GM04504 (cell line): Measurements from ENCODE around the gene TLL2.

Source experiments
- DNase-seq: peaks from one replicate; pipeline ENCODE4 v3.0.0-alpha.2; 2012; ENCODE audit warnings: low read depth

Gene TLL2

DNA sequence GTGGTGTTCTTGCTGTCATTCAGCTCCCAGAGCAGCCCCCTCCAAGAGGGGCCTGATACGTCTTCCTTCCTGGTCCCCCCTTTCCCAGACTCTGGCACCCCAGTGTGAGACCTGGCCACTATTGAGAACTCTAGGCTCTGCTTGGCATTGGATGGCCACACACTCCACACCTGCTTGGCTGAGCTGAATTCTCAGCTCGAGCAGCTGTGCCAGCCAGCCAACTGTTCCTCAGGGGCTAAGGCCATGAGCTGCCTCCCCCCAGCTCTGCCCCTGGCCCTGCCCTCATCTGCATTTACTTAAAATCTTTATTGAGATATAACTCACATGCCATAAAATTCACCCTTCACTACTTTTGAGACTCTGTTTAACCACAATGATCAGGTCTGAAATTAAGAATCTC lies 6.7 kb downstream of the TLL2 start:
- no peak for DNase-seq

DNA sequence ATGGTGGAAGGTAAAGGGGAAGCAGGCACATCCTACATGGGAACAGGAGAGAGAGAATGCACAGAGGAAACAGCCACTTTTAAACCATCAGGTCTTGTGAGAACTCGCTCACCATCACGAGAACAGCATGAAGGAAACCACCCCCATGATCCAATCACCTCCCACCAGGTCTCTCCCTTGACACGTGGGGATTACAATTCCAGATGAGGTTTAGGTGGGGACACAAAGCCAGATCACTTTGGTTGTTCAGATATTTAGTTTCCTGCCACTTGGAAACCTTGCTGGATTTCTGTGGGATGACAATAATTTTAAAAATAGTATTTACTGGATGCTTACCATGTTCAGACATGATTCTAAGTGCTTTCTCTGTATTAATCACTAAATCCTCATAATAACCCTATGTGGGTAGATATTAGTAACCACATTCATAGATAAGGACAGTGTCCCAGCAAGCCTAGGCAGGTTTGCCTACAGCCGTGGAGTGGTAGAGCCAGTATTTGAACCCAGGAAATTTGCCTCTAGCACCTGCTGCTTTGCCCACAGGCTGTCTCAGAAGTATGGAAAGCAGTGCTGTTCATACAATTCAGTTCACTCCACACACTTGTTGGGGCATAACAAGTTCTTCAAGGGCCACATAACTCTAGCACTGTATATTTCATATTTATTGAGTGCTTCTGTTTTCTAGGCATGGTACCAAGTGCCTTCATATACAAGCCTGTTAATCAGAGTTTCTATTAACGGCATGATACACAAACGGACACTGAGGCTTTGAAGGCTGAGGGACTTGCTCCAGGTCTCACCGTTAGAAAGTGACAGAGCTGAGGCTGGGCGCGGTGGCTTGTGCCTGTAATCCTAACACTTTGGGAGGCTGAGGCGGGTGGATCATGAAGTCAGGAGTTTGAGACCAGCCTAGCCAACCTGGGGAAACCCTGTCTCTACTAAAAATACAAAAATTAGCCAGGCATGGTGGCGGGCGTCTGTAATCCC lies 8.3 kb downstream of the TLL2 start:
- no peak for DNase-seq

DNA sequence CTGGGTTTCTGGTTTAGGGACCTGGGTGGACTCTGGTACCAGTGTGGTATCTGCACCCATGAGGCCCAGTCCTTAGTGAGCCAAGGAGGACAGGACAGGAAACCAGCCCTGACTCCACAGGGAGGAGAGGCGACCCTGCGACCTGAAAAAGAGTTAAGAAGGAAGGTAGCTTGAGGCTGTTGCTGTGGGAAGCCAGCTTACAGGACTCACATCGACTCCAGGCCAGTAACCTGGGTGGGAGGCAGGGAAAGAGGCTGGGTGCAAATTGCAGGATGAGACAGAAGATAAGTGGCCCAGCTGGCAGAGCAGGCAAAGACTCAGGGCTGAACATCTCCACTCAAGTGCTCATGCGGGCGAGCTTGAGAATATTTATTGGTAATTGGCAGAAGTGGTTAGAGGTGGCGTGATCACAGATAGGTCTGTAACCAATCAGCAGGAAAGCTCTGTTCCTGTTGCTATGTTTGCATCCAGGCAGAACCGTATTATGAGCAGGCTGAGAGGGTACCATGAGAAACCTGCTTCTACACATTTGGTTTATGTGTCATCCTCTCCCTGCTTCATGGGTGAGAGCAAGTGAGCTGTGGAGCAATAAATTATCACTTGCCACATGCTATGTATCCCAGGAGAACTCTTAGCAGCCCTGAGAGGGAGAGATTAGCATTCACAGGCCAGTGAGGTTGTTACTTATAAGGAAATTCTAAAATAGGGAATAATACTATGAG lies 11.0 kb downstream of the TLL2 start:
- no peak for DNase-seq

DNA sequence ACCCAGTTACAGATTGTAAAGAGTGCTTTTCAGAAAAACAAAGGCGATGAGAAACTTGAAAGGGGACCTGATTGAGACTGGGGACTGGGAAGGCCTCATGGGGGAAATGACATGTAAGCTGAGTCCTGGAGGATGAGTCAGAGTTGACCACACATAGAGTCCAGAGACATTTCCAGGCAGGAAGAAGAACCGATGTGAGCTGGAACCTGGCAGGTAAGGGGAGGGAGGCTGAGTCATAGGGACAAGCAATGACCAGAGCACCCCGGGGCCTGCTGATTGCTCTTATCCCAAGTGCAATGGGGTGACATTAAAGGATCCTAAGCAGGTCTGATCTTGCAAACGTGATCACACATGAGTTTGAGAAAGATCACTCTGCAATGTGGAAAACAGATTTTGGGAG lies 11.7 kb downstream of the TLL2 start:
- no peak for DNase-seq

DNA sequence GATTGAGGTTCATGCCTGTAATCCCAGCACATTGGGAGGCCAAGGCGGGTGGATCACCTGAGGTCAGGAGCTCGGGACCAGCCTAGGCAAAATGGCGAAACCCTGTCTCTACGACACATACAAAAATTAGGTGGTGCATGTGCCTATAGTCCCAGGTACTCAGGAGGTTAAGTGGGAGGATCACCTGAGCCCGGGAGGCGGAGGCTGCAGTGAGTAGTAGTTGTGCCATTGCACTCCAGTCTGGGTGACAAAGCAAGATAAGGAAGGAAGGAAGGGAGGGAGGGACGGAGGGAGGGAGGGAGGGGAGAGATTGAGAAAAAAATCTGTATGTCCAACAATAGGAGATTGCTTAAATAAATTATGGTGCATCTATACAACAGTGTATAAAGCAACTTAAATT lies 13.2 kb downstream of the TLL2 start:
- DNase-seq = no peak

DNA sequence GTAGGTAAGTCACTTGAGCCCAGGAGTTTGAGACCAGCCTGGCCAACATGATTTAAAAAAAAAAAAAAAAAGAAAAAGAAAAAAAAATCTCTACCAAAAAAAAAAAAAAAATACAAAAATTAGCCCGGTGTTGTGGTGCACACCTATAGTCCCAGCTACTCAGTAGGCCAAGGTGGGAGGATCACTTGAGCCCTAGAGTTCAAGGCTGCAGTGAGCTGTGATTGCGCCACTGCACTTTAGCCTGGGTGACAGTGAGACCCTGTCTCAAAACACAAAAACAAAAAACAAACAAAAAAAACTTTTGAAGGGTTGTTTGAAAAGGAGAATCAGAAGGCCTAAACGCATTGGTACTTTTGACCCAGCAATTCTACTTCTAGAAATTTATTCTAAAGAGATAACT lies 13.7 kb downstream of the TLL2 start:
- DNase-seq = no peak

DNA sequence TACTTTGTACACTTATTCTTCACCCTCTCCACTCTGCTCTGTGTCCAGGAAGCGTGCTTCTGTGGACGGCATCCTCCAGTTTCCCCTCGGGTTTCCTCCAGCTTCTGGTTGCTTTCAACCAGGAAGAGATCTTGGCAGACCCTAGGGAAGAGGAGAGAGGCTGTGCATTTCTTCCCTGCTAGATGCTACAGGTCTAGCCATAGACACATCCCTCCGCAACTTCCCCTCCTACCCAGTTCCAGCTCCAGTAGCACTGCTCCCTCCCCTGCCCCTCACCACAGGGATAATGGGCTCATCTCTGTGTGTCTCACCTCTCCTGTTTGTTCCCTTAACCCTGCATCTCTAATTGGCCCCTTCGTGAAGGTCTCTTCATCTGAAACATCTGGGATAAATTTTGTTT lies 16.3 kb downstream of the TLL2 start:
- DNase-seq = no peak

DNA sequence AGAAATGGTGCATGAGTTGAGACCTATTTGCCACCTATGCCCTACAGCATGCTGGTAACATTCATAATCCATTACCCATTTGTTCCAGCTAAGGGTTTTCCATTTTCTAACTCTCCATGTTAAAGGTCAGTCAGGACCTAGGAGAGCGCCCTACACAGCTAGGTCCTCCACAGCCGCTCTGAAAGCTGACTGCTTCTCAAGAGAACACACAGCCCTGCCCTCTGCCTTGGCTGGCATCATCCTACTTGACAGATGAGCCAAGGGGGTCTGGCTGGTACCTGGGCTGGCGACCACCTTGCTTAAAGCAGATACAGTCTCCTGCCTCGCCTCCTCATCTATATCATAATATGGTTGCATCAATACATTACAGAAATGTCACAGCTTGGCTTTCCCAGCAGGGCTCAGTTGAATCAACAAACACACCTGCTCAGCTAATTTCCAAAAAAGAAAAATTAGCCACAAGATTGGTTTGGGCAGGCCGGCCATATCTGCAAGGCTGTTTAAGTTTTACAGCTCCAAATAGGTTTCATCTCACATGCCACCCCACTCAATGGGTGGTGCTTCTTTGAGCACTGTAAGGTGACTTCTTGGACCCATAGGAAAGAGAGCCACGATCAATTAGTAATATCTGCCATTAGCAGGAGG lies 17.3 kb downstream of the TLL2 start:
- no peak for DNase-seq

DNA sequence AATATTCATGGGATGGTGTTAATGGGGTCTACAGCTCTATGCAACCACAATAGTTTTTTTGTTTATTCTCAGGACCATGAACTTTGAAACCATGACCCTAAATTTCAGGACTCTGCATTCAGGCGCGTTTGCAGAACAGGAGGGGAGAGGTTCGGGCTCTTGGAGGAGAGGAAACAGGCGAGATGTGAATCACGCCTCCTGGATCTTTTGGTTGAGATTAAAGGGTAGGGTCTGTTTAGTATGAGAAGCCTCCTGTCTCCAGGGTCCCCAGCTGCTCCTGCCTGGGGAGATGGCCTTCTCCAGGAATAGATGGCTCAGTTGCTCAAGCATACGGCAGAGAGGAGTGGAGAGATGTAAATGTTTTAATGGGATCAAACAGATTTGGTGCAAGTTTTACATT lies 18.2 kb downstream of the TLL2 start:
- DNase-seq = no peak

DNA sequence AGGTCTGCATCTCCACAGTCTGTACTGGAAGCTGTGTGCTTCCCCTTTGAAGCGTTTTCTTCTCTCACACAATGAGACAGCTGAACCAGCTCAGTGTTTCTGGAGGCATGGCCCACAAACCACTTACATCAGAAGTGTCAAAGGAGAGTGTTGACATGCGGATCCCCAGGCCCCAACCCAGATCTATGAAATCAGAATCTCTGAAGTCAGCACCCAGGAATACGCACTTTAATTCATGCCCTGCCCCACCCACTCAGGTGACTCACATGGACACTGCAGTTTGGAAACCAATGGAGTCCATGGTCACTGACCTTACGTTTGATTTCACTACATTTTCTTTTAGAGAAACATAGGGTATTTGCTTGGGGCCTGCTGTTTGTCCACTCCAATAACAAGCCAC lies 19.0 kb downstream of the TLL2 start:
- no peak for DNase-seq

DNA sequence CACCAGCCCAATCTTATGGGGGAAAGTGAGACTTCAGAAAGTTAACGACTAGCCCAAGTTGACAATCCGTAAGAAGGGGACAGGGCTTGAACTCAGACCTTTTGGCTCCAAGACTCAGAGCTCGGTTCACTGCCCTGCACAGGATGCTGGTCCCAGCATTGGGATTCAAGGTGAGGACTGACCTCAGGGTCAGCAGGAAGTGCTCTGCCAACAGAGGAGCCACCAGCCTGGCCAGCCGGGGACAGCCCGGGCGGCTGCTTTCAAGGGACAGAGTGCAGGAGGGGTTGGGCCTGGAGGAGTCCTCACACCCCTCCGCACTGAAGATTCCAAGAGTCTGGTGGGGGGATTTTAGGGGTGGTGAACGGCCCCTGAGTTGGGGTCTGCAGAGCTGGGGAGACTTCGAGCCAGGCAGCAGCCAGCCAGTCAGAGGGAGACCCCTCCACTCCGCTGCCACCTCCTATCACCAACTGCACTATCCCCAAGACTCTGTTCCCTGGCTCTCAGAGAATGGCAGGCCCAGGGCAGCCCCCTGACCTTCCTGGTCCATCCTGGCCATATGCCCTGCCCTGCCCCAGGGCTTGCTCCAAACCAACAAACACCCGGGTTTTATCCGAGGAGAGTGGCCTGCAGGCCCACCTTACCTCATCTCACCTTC lies 19.7 kb downstream of the TLL2 start:
- no peak for DNase-seq

DNA sequence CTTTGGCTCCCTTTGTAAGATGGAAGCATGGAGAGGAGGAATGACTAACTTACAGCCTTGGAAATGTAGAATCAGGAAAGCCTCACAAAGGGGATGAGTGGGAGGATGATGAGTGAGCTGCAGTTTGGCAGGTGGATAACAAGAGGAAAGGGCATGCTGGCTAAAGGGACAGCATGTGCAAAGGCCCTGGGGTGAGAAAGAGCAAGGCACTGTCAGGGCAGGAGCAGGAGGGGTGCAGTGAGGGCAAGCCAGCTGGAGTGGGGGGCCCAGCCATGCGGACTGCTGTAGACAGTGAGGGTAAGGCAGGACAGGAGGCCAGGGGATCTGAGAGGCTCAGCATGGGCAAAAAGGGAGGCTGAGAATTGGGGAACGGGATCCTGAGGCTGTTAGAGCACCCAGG lies 20.5 kb downstream of the TLL2 start:
- no peak for DNase-seq

DNA sequence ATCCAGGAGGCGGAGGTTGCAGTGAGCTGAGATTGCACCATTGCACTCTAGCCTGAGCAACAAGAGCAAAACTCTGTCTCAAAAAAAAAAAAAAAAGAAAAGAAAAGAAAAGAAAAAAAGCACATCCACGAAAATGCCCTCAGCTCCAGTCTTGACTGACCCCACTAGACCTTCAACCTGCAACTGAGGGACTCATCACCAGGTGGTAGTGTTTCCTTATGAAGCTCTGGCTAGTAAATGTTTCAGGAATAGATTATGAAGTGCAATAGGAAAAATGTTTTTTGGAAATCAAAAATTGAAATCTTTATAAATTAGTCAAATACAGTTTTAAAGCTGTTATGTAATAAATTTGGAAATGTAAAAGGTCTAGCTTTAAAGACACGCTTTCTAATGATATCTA lies 22.4 kb downstream of the TLL2 start:
- no peak for DNase-seq

DNA sequence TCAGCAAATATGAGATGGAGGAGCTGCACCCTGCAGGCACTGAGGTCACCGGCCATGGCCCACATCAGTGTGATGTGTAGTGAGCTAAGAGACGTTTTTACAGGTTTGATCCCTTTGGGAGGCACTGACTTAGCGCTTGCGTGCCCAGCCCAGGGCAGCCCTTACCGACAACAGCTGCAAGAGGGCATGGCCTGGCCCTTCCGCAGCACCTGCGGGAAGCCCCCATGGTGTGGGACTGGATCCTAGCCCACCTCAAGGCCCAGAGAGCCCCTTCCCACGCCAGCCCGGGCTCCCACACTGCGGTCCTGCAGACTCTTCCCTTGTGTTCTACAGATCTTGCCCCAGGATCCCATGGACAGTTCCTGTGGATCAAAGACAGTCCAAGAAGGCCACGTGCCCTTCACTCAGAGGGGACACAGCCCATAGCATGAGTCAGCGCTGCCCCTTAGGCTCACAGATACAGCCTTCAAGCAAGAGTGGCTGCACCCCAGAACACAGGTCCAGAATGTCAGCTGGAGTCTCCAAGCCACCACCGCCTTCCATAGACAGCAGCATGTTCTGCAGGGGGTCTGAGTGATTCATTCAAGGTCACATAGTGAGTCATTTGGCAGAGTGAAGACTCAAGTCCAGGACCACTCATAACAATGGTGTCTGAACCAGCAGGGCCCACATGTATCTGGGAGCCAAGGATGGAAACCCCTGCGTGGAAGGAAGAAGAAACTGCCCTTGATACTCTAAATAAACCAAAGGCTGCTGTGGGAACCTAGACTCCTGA lies 25.4 kb downstream of the TLL2 start:
- DNase-seq = no peak

DNA sequence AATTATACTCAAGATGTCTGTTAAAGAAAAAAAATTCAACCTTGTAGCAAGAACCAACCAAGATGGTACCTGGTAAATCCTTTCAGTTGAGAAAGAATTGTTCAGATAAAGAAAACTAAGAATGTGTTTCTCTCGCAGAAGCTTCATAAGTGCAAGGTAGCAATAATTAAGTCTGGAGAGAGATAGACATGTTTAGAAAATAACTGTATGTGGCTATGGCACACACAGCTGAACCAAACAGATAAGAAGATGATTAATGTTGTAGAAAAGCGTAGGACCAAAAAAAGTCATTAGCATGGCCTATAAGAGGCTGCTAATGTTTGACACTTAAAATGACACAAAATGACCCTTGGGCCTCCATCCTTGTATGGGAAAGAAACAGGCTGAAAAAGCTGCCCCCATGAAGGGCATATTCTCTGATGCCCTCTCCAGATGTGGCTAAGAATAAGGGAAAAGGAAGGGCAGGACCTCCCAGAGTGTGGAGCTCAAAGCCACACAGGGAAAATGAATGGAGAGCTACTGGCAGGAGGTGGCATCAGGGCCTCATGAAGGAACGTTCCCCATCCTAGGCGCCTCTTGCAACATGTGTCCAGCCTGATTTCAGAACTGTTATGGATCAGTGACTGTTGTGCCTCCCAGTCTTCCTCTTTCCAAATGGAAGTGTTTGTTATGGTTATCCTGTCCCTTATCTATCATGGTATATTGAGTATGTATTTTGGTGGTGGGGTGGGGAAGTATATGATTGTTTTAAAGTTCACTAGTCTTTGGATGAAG lies 30.7 kb downstream of the TLL2 start:
- DNase-seq = no peak

DNA sequence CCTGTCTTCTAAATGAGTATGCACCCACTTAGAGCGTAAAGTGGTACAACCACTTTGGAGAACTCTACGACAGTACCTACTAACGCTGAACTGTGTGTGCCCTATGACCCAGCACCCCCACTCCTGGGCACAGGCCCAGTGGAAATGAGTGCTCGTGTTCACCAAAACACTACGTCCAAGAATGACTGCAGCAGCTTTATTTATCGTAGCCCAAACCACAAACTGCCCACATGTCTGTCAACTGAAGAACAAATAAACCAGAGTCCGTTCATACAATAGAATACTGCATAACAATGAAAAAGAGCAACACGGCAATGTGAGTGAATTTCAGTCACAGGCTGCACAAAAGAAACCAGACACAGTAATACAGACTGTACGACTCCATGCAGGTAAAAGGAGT lies 35.4 kb downstream of the TLL2 start:
- DNase-seq = no peak

DNA sequence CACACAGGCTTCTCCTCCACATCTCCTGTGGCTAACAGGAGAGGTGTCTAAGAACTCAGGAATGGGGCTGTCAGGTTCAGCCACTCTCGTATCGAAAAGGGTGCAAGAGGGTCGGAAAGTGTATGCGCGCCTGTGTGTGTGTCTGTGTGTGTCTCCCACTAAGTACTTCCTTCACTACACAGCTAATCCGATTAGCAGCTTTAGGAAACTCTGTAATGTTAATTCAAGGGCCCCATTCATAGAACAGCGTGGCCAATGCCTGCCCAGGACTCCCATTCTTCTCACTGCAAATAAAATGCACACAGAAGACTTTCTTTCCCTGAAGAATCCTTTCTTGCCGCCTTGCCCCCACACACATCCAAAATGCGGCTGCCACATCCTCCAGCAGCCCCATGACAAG lies 39.9 kb downstream of the TLL2 start:
- no peak for DNase-seq

DNA sequence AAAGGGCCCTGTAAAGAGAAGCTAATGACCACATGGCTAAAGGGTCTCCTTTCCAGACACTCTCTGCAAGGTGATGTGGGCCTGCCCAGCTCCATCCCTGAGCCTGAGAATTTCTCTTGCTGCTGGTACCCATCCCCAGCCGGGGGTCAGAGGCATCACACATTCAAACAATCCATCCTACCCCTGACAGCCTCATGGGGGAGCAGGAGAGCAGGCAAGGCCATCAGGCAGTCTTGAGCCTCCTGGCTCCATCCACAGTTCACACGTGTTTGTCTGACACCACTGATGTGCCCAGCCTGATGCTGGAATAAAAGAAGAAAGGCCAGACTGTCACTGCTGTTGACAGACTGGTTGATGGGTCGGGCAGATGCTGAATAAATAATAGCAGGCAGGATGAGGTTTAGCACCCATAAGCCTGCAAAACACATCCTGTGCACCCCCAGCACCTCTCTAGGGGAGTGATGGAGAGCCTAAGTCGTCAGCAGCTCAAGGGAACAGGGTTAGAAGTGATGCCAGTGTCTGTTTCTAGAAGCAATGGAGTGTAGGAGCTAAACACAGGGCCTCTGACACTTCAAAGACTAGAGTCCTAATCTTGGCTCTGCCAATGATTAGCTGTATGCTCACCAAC lies 43.5 kb downstream of the TLL2 start:
- DNase-seq = peak; percentile 7

DNA sequence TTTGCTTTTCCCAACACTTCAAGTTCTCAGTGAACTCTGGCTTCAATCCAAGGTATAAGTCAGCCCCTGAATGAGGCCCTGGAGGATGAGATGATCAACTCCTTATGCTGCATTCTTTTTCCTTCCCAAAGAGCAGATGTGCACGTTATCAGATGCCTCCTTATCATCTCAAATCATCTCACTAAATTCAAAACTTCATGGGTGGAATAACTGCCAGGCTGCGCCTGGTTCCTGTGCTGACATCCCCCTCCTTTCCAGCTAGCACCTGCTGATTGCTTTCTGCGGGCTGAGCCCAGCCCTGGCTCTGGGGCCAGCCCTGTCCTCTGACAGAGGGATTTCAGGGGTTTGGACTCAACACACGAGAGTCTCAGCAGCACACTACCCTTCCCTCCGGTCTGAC lies 44.9 kb downstream of the TLL2 start:
- no peak for DNase-seq

DNA sequence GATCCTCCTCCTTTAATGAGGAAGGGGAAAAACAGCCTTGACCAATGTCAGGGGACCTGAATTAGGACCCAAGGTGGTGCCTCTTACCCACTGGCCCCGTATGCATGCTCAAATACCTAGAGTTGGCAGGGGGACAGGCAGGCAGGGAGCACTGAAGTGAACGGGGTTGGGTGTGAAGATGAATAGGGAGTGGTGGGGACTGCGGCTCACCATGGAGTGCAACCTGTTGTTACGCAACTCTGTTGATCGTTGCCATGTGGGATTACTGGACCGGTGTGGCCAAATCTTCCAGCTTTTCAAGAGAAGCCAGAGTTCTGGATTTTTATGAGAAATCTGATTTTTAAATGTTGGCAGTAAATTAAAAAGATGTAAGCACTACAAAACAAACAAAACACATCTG lies 48.1 kb downstream of the TLL2 start:
- no peak for DNase-seq
